ENCODE measurements around the gene DCUN1D4.

Gene DCUN1D4

GRCh38 chr4:51836549-51836948, 6.4 kb upstream of the DCUN1D4 start:
- no peak overlapping the region for H2BK12ac ChIP-seq (ENCODE audit: low read length in 2 of 2)
- H3K4me3 ChIP-seq (ENCODE audit: insufficient read depth in 1 of 2, low read depth in 1 of 2, low read length in 2 of 2), result no peak overlapping the region
- H3K14ac ChIP-seq (ENCODE audit: low read length in 2 of 2), result no peak overlapping the region
- H3K9me3 ChIP-seq (ENCODE audit: control insufficient read depth, low read length), result no peaks in the 10 kb centered on the region
- H2AK5ac ChIP-seq (ENCODE audit: low read length, severe bottlenecking), result no peak overlapping the region
- peaks cover 9% of the 10 kb centered on the region for H3K4me1 ChIP-seq (ENCODE audit: control insufficient read depth, insufficient read depth, low read depth, low read length)
- no peaks in the 10 kb centered on the region for H3K27me3 ChIP-seq (ENCODE audit: control insufficient read depth in 1 of 2, insufficient read depth in 1 of 2, low read length in 2 of 2)
- no peak overlapping the region for H3K18ac ChIP-seq (ENCODE audit: low read depth in 1 of 2, low read length in 2 of 2)
- no peaks in the 10 kb centered on the region for H3K79me1 ChIP-seq (replicated peaks; ENCODE audit: low read length, poor library complexity, severe bottlenecking)
- no peaks in the 10 kb centered on the region for H3K36me3 ChIP-seq (ENCODE audit: control insufficient read depth in 1 of 2, insufficient read depth in 2 of 2, low read depth in 1 of 2, low read length in 2 of 2)
- 86% methylated on average over 2 of the region's 4 CpGs for WGBS
- H4K91ac ChIP-seq (ENCODE audit: low read length), result no peak overlapping the region
- no peak overlapping the region for H2BK15ac ChIP-seq (ENCODE audit: low read depth, poor library complexity, severe bottlenecking)
- H3K23ac ChIP-seq (ENCODE audit: low read length in 2 of 2), result no peak overlapping the region
- no peak overlapping the region for H2AFZ ChIP-seq (ENCODE audit: low read depth, low read length)
- H2BK120ac ChIP-seq (ENCODE audit: low read depth, low read length), result no peak overlapping the region
- no peak overlapping the region for H2BK5ac ChIP-seq (ENCODE audit: low read depth, low read length, poor library complexity, severe bottlenecking)
- H3K4ac ChIP-seq (ENCODE audit: low read depth in 1 of 2, low read length in 2 of 2), result no peak overlapping the region
- H3K27ac ChIP-seq (ENCODE audit: low read length, poor library complexity, severe bottlenecking), result peak overlapping the region; percentile 60
- DNase-seq, result peak; percentile 30
- no peak overlapping the region for H3K9ac ChIP-seq (ENCODE audit: low read length)
- no peak overlapping the region for H4K8ac ChIP-seq (ENCODE audit: low read length)
- no peak overlapping the region for H3K4me2 ChIP-seq (ENCODE audit: low read length, poor library complexity, severe bottlenecking)

- H3K27me3 ChIP-seq (ENCODE audit: control insufficient read depth in 1 of 2, insufficient read depth in 1 of 2, low read length in 2 of 2), result no peaks in the 10 kb centered on the region
- no peak overlapping the region for H2BK5ac ChIP-seq (ENCODE audit: low read depth, low read length, poor library complexity, severe bottlenecking)
- H3K14ac ChIP-seq (ENCODE audit: low read length in 2 of 2), result no peak overlapping the region
- H4K91ac ChIP-seq (ENCODE audit: low read length), result no peak overlapping the region
- no peak overlapping the region for H3K27ac ChIP-seq (ENCODE audit: low read length, poor library complexity, severe bottlenecking)
- H2AFZ ChIP-seq (ENCODE audit: low read depth, low read length), result no peak overlapping the region
- H3K9ac ChIP-seq (ENCODE audit: low read length), result no peak overlapping the region
- no peak overlapping the region for H4K8ac ChIP-seq (ENCODE audit: low read length)
- H3K4me1 ChIP-seq (ENCODE audit: control insufficient read depth, insufficient read depth, low read depth, low read length), result peaks cover 9% of the 10 kb centered on the region
- no peak overlapping the region for H3K4me3 ChIP-seq (ENCODE audit: insufficient read depth in 1 of 2, low read depth in 1 of 2, low read length in 2 of 2)
- H3K4ac ChIP-seq (ENCODE audit: low read depth in 1 of 2, low read length in 2 of 2), result no peak overlapping the region
- no peak overlapping the region for H3K18ac ChIP-seq (ENCODE audit: low read depth in 1 of 2, low read length in 2 of 2)
- no peaks in the 10 kb centered on the region for H3K36me3 ChIP-seq (ENCODE audit: control insufficient read depth in 1 of 2, insufficient read depth in 2 of 2, low read depth in 1 of 2, low read length in 2 of 2)
- 86% methylated on average over 3 of the region's 4 CpGs for WGBS
- no peaks in the 10 kb centered on the region for H3K9me3 ChIP-seq (ENCODE audit: control insufficient read depth, low read length)
- H2BK120ac ChIP-seq (ENCODE audit: low read depth, low read length), result no peak overlapping the region
- peaks cover 1% of the 10 kb centered on the region for H3K79me1 ChIP-seq (replicated peaks; ENCODE audit: low read length, poor library complexity, severe bottlenecking)
- H2BK12ac ChIP-seq (ENCODE audit: low read length in 2 of 2), result no peak overlapping the region
- no peak overlapping the region for H3K4me2 ChIP-seq (ENCODE audit: low read length, poor library complexity, severe bottlenecking)
- no peak overlapping the region for H2BK15ac ChIP-seq (ENCODE audit: low read depth, poor library complexity, severe bottlenecking)
- no peak overlapping the region for H3K23ac ChIP-seq (ENCODE audit: low read length in 2 of 2)
- no peak for DNase-seq
- H2AK5ac ChIP-seq (ENCODE audit: low read length, severe bottlenecking), result no peak overlapping the region
These were observed 2.2 kb upstream of the DCUN1D4 start for GRCh38 chr4:51840781-51841180.

GRCh38 chr4:51842167-51842553, 793 bp upstream of the DCUN1D4 start:
- no peak overlapping the region for H2BK5ac ChIP-seq (ENCODE audit: low read depth, low read length, poor library complexity, severe bottlenecking)
- no peak overlapping the region for H3K4ac ChIP-seq (ENCODE audit: low read depth in 1 of 2, low read length in 2 of 2)
- H3K23ac ChIP-seq (ENCODE audit: low read length in 2 of 2), result no peak overlapping the region
- H2BK120ac ChIP-seq (ENCODE audit: low read depth, low read length), result no peak overlapping the region
- peak overlapping the region; percentile 82 for H3K27ac ChIP-seq (ENCODE audit: low read length, poor library complexity, severe bottlenecking)
- no peak overlapping the region for H2BK12ac ChIP-seq (ENCODE audit: low read length in 2 of 2)
- peak overlapping the region; percentile 62 for H4K8ac ChIP-seq (ENCODE audit: low read length)
- H2AFZ ChIP-seq (ENCODE audit: low read depth, low read length), result peak overlapping the region; percentile 96
- no peaks in the 10 kb centered on the region for H3K27me3 ChIP-seq (ENCODE audit: control insufficient read depth in 1 of 2, insufficient read depth in 1 of 2, low read length in 2 of 2)
- H3K36me3 ChIP-seq (ENCODE audit: control insufficient read depth in 1 of 2, insufficient read depth in 2 of 2, low read depth in 1 of 2, low read length in 2 of 2), result no peaks in the 10 kb centered on the region
- H3K4me1 ChIP-seq (ENCODE audit: control insufficient read depth, insufficient read depth, low read depth, low read length), result peaks cover 4% of the 10 kb centered on the region
- no peak for DNase-seq
- H3K14ac ChIP-seq (ENCODE audit: low read length in 2 of 2), result no peak overlapping the region
- no peak overlapping the region for H4K91ac ChIP-seq (ENCODE audit: low read length)
- peaks cover 1% of the 10 kb centered on the region for H3K79me1 ChIP-seq (replicated peaks; ENCODE audit: low read length, poor library complexity, severe bottlenecking)
- peak overlapping the region; percentile 77 to 95 for H3K4me3 ChIP-seq (ENCODE audit: insufficient read depth in 1 of 2, low read depth in 1 of 2, low read length in 2 of 2)
- peak overlapping the region; percentile 77 for H3K4me2 ChIP-seq (ENCODE audit: low read length, poor library complexity, severe bottlenecking)
- H3K18ac ChIP-seq (ENCODE audit: low read depth in 1 of 2, low read length in 2 of 2), result peak overlapping the region in 1 of 2 experiments; percentile 67
- H2AK5ac ChIP-seq (ENCODE audit: low read length, severe bottlenecking), result no peak overlapping the region
- no peak overlapping the region for H2BK15ac ChIP-seq (ENCODE audit: low read depth, poor library complexity, severe bottlenecking)
- no peaks in the 10 kb centered on the region for H3K9me3 ChIP-seq (ENCODE audit: control insufficient read depth, low read length)
- H3K9ac ChIP-seq (ENCODE audit: low read length), result peak overlapping the region; percentile 91
- 4% methylated on average over 20 of the region's 20 CpGs for WGBS

GRCh38 chr4:51843309-51844152, 578 bp downstream of the DCUN1D4 start:
- Histone ChIP-seq H3K27me3 (ENCODE audit: control insufficient read depth in 1 of 2, insufficient read depth in 1 of 2, low read length in 2 of 2) (no peaks in the 10 kb centered on the region), H3K4me1 (ENCODE audit: control insufficient read depth, insufficient read depth, low read depth, low read length) (peaks cover 4% of the 10 kb centered on the region)

More at GRCh38 chr4:51843309-51844152, 578 bp downstream of the DCUN1D4 start:
- Histone ChIP-seq H3K36me3 (ENCODE audit: control insufficient read depth in 1 of 2, insufficient read depth in 2 of 2, low read depth in 1 of 2, low read length in 2 of 2) (peaks cover 0 to 2% of the 10 kb centered on the region in 2 experiments), H2BK12ac (ENCODE audit: low read length in 2 of 2) (peak overlapping the region in 1 of 2 experiments; percentile 78), H3K23ac (ENCODE audit: low read length in 2 of 2) (peak overlapping the region in 1 of 2 experiments; percentile 80), H3K4me2 (ENCODE audit: low read length, poor library complexity, severe bottlenecking) (peak overlapping the region; percentile 67), H3K27ac (ENCODE audit: low read length, poor library complexity, severe bottlenecking) (peak overlapping the region; percentile 85), H3K9me3 (ENCODE audit: control insufficient read depth, low read length) (no peaks in the 10 kb centered on the region), H2BK120ac (ENCODE audit: low read depth, low read length) (peak overlapping the region; percentile 89), H2BK15ac (ENCODE audit: low read depth, poor library complexity, severe bottlenecking) (peak overlapping the region; percentile 80), H3K4me3 (ENCODE audit: insufficient read depth in 1 of 2, low read depth in 1 of 2, low read length in 2 of 2) (peak overlapping the region; percentile 79 to 95), H3K4ac (ENCODE audit: low read depth in 1 of 2, low read length in 2 of 2) (peak overlapping the region in 1 of 2 experiments; percentile 94), H4K8ac (ENCODE audit: low read length) (peak overlapping the region; percentile 75), H4K91ac (ENCODE audit: low read length) (no peak overlapping the region), H2AFZ (ENCODE audit: low read depth, low read length) (peak overlapping the region; percentile 95), H3K9ac (ENCODE audit: low read length) (peak overlapping the region; percentile 88), H3K79me1 (replicated peaks; ENCODE audit: low read length, poor library complexity, severe bottlenecking) (peaks cover 3% of the 10 kb centered on the region), H3K14ac (ENCODE audit: low read length in 2 of 2) (peak overlapping the region in 1 of 2 experiments; percentile 91), H2BK5ac (ENCODE audit: low read depth, low read length, poor library complexity, severe bottlenecking) (peak overlapping the region; percentile 89), H3K18ac (ENCODE audit: low read depth in 1 of 2, low read length in 2 of 2) (peak overlapping the region; percentile 89 to 99), H2AK5ac (ENCODE audit: low read length, severe bottlenecking) (no peak overlapping the region)
- whole genome bisulfite sequencing, result 1% methylated on average over 33 of the region's 64 CpGs
- peak; percentile 79 for DNase-seq

Data from mesenchymal stem cell (in vitro differentiated cells and primary cell).